Stimulated activated CD8-positive, alpha-beta memory T cell treated with anti-CD3 and anti-CD28 coated beads, Interleukin-12 subunit alpha, Interleukin-12 subunit beta, amount 100 ng/mL, for 1 hour (primary cell): ENCODE results near the gene FAM72B.
"Not testable (repeated sequence)": the region's sequence is repeated elsewhere in the genome, so short reads cannot be mapped to it uniquely, and the experiment has no call there.

Experiments used
- DNase-seq: peaks from one replicate; pipeline ENCODE4 v3.0.0-alpha.2; 2020; ENCODE audit warnings: low read depth

Gene FAM72B

GRCh38 chr1:121184290-121185127 is at the start of gene FAM72B, which contains the start of gene SRGAP2C:
Gene FAM72B (minus strand): TSS chr1:121184340. CDS start chr1:121183489, 851 bp downstream.
Gene SRGAP2C (plus strand): TSS chr1:121184975. CDS start chr1:121187447, 2,472 bp downstream.
- DNase-seq = peak; percentile 78

DNA sequence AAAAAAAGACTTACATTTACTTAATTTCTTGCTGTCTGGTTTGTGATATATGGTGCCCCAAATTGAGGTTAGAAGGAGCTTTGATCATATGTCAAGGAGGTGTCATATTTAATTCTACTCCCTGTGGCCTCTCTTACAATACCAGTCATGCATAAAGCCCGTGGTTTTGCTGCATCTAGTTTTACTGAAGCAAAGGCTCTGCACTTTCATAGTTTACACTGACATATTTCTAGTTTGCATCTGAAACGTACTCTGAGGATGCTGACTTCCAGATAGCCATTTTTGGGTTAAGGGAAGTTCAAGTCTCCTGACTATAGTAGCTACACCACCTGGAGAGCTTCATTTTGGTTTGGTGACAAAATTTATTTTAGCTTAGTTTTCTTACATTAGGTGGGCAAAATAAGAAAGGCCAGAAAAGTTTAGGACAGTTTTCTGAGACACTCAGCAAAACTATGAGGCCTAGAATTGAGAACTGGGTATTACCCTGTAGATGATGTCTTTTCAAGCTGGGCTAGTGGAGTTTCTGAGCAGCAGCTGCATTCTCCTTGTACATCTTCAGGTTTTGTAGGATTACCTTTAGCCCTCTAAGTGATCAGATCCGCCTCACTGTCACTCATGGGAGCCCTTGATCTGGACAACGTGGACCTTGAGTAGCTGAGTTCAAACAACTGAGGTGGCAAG is 48.4 kb upstream of the FAM72B start:
- DNase-seq = not testable (repeated sequence)

GRCh38 chr1:121230636-121231035 is 46.5 kb upstream of the FAM72B start:
- not testable (repeated sequence) for DNase-seq

DNA sequence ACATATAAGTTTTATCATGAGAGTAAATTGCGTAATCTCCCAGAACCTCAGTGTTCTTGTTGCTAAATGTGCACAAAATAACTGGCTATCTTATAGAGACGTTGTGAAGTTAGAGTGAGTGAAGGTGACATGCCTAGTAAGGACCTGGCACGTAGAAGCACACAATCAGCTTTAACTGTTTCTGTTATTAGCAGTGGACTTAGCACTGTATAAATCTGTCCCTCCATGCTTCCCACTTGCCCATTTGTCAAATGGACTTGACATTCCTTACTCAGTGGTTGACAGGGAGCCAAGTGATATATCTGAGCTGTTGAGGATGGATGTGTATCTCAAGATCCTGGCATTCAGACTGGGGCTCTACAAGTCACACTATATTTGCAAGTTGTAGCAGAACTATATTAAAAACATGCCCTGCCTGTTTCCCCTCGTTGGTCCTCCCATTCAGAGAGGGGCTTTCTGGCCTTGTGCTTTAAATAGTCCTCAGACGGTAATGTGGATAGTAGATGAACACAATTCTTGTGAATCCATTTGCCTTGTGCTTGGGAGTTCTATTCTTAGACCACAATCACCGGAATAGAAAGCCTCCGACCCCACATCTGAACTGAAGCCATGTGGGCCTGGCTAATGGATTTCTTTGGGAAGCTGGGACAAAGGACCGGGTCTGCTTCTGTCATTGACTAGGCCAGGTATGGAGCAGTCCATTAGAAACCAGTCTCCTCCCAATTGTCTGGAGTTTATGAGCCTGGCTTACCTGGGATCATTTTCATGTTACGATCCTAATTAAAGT is 43.6 kb upstream of the FAM72B start:
- DNase-seq = not testable (repeated sequence)

DNA sequence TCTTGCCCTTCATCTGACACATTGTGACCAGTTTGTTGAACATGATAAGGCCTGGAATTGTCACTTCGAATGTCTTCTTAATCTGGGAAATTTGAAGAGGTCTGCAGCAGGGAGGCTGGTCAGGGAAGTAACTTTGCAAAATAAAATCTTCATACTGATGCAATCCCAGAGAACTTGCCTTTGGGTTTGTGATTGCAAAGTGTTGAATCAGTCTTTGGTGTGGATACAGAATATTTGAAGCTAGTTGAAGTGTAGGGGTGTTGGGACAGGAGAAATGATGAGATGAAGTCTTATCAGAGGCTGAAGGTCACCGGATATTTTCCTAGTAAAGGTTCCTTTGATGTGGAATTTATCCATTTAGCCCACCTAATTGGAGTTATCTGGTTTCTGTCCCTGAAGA is 42.8 kb upstream of the FAM72B start:
- not testable (repeated sequence) for DNase-seq

GRCh38 chr1:121226295-121226904 is 42.3 kb upstream of the FAM72B start:
- not testable (repeated sequence) for DNase-seq

DNA sequence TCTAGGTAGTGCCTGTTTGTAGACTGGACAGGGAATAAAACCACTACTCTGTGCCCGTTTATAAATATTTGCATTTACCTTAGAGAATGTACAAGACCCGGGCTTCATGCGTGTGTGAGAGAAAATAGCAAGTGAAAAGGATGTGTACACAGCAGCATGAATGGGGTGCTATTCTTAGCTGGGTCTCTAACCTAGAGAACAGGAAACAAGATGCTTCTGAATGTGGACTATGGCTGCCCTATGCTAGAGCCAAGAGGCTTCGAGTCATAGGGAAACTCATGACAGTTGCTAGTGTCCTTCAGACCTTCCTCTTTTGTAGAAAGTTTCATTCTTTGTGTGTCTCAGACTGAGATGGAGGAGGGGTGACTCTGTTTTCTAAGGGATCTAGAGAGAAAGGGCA is 40.6 kb upstream of the FAM72B start:
- not testable (repeated sequence) for DNase-seq

DNA sequence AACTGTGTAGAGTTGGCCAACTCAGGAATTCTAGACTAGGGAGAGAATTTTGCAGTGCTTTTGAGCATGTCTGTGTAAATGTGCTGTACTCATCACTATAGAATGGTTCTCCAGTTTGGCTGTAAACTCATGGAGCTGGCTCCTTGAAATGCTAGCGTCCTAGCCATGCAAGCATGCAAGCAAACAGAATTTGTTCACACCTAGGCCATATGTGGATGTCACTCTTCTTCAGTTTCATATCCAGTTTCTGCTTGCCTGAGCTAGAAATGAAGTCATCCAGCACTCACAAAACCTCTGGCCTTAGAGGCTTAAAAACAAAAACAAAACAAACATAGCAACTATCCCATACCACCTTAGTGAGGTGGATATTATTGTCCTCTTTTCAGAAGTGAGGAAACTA is 37.6 kb upstream of the FAM72B start:
- not testable (repeated sequence) for DNase-seq

- DNase-seq = not testable (repeated sequence)
These were observed 32.5 kb upstream of the FAM72B start for GRCh38 chr1:121216676-121217075.

DNA sequence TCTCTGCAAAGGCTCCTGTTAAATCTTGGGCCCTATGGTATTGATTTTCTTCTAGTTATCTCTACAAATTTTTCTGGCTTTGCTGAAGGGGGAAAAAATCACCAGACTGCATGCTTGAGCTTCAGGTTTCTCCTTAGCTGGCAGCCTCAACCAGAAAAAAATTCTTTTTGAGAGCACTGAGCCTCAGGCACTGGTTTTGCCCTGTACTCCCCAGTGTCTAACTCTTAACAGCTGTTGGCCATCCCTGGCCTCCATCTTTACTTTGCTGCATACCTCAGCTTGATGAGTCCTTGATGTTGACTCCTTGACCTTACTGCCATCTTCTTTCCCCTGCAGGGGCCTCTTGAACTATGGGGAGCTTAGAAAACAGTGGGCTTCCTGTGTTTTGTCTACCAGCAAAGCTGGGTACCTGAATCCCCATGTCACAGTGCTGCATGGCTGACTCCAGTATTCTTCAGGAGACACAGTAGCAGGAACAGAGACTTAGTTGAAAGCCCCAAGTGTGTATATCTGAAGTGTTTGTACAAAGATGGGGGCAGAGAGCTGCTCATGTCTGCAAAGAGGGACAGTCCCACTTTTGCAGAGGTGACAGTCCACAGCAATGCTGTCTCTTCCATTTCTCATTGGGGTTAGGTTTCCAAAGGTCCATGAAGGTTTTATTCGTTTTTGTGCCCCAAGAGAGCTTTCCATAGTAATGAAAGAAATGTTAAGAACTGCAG is 31.7 kb upstream of the FAM72B start:
- DNase-seq = not testable (repeated sequence)

DNA sequence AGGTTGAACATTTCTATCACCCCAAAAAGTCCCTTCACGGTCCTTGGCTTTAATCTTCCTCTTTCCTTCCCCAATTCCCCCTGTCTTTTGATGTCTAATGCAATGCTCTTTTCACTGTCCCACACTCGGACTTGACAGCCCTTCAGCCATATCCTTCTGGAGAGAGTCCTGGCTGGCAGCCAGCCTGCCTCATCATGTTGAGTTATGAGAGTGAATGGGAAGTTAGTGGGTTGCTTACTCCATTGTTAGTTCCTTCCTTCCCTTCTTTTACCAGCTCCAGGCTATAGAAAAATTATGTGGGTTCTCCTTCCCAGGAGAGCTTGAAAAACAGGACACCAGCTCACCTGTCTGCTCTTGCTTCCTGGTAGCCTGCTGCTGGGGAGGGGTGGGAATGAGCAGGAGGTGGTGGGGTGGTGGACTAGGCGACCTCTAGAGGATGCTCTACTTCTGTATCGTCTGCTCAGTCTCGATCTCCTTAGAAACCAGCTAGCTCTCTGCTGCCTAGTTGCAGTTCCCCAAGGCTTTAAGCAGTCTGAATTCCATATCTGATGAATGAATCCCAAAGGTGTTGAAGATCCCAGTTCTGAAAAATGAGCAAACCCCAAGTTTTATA is 30.5 kb upstream of the FAM72B start:
- DNase-seq = not testable (repeated sequence)

GRCh38 chr1:121213491-121213890 is 29.4 kb upstream of the FAM72B start:
- DNase-seq = not testable (repeated sequence)

DNA sequence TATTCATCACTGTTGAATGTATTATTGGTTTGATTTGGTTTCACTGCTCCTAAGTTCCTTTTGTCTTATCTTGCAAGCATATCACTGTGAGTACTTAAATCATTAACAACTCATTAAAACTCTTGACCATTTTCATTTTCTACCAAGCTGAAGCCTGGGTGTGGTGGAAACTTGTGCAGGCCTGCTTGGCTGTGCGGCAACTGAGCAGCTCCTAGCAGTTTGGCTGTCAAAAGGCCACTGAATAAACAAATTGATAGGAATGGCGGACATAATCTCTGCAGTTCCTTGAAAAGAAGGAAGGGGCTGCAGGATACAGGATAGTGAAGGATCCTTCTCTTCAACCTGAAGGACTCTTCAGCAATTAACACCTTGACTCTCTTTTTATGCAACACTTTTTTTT is 26.6 kb upstream of the FAM72B start:
- DNase-seq = not testable (repeated sequence)

- DNase-seq = not testable (repeated sequence)
These were observed 24.2 kb upstream of the FAM72B start for GRCh38 chr1:121208375-121208774.

GRCh38 chr1:121207328-121207727 is 23.2 kb upstream of the FAM72B start:
- DNase-seq = not testable (repeated sequence)

GRCh38 chr1:121205786-121206711 is 21.9 kb upstream of the FAM72B start:
- DNase-seq = not testable (repeated sequence)

GRCh38 chr1:121202986-121203385 is 18.8 kb upstream of the FAM72B start:
- not testable (repeated sequence) for DNase-seq

GRCh38 chr1:121200985-121201981 is 17.1 kb upstream of the FAM72B start:
- not testable (repeated sequence) for DNase-seq
